ENCODE data around the gene SLC49A4. TPM values are rescaled to one million over a fixed set of nuclear protein-coding genes. Genes with fewer than 3 reads are reported as not detected.

The SLC49A4 gene
- total and polyA plus RNA-seq, 3 experiments from 2014 or later: 1.6 to 2.3 (median 2.1) TPM

DNA sequence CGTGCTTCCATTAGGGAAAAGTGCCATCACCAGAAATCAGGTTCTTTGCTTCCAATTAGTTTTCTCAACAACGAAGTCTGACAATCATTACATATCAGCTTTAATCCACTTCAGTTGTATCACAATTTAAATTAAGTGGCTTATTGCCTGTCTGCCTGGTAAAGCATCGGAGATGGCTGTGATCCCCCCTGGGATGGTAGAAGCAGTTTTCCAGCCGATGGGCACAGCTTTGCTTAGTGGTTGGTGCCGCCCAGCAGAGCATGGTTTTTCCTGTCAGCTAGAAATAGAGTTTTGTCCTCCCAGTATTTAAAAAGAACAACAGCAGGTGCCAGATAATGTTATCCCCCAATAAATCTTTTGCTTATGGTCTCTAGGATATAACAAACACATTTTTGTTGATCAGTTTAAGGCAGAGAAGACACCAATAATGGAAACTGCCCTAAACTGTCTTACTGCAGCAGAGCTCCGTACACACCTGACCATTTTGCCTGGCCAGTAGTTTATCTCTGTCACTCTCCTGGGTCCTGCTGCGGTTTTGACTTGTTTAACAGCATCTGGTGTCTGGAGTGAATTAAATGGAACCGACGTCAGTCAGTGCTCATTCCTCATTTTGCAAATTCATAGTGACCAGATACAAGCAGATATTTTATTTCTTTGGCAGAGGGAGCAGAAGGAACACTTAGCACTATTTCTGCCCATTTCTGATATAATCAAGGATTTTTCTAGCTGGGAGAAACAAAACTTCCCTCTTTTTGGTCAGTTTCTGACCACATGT lies 79.1 kb downstream of the SLC49A4 start:
- Mint-ChIP-seq H3K4me1 (peaks cover 16 to 21% (median 19%) of the 10 kb centered on the region in 3 donors), H3K4me3 (no peak overlapping the region), H3K9me3 (peaks cover 0 to 7% (median 0%) of the 10 kb centered on the region in 5 donors), H3K27me3 (no peaks in the 10 kb centered on the region), H3K36me3 (peaks cover 10 to 28% (median 14%) of the 10 kb centered on the region in 3 donors), H3K27ac (no peak overlapping the region)
- Histone ChIP-seq H3K27me3 (ENCODE audit: insufficient read depth, low read length, poor library complexity, severe bottlenecking) (no peaks in the 10 kb centered on the region), H3K4me3 (ENCODE audit: low read length) (no peak overlapping the region), H3K4me1 (ENCODE audit: insufficient read depth, low read length) (peaks cover 8% of the 10 kb centered on the region), H3K9me3 (ENCODE audit: low read length) (no peaks in the 10 kb centered on the region), H3K36me3 (ENCODE audit: insufficient read depth, low read length) (no peaks in the 10 kb centered on the region), H3K27ac (ENCODE audit: low read depth, low read length) (no peak overlapping the region)
- ChIA-PET CTCF (no interaction called here), POLR2A (no interaction called here)
- DNase-seq: no peak

DNA sequence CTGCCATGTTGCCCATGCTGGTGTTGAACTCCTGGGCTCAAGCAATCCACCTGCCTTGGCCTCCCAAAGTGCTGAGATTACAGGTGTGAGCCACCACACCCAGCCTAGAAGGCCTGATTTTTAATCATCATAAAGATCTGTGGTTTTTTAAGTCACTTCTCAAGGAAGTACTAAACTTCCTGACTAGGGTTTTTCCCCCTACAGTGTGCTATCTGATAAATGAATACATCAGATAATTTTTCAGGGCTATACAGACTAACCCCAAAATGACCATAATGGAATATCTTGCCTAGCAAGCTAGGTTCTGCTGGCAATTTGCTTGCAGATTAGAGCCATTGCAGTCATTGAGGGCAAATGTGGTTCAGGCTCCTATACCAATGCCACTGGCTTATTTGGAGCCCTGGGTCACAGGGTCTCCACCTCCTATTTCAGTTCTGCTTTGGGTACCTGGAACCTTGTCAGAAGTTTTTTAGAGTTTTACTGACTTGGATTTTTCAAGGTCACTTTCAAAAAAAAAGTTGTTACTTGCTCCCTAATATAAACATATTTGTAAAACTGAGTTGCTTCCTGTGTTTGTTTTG lies 80.8 kb downstream of the SLC49A4 start:
- ChIA-PET CTCF (no interaction called here), POLR2A (no interaction called here)
- peaks cover 8% of the 10 kb centered on the region for H3K4me1 ChIP-seq (ENCODE audit: insufficient read depth, low read length)
- peak overlapping the region in 1 of 7 donors; percentile 16 for H3K4me3 Mint-ChIP-seq
- H3K27me3 ChIP-seq (ENCODE audit: insufficient read depth, low read length, poor library complexity, severe bottlenecking): no peaks in the 10 kb centered on the region
- H3K27ac Mint-ChIP-seq: peak overlapping the region in 2 of 8 donors; percentile 41 to 53
- H3K27ac ChIP-seq (ENCODE audit: low read depth, low read length): no peak overlapping the region
- H3K9me3 Mint-ChIP-seq: peaks cover 0 to 7% (median 0%) of the 10 kb centered on the region in 5 donors
- peaks cover 10 to 40% (median 20%) of the 10 kb centered on the region in 3 donors for H3K36me3 Mint-ChIP-seq
- H3K4me3 ChIP-seq (ENCODE audit: low read length): no peak overlapping the region
- DNase-seq: no peak
- H3K9me3 ChIP-seq (ENCODE audit: low read length): no peaks in the 10 kb centered on the region
- H3K4me1 Mint-ChIP-seq: peaks cover 16 to 21% (median 19%) of the 10 kb centered on the region in 3 donors
- H3K36me3 ChIP-seq (ENCODE audit: insufficient read depth, low read length): no peaks in the 10 kb centered on the region
- H3K27me3 Mint-ChIP-seq: no peaks in the 10 kb centered on the region

DNA sequence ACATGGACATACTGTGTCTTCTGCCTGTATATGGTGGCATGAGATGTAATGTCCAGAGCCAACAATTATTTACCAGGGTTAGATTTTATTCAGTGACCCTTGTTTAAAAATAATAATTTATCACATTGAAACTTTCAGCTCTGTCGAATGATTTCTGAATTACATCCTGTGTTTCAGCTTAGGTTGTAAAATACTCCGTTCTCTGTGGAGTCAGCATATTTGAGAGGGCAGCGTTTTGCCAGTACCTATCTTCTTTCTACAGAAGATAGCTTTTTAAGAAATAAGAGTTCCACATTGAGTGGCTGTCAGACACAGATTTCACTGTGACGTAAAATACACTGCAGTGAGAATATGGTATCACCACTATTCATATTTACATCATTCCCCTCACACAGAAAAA lies 85.3 kb downstream of the SLC49A4 start:
- H3K36me3 ChIP-seq (ENCODE audit: insufficient read depth, low read length): no peaks in the 10 kb centered on the region
- peaks cover 7% of the 10 kb centered on the region for H3K4me1 ChIP-seq (ENCODE audit: insufficient read depth, low read length)
- CTCF ChIA-PET: no interaction called here
- no peaks in the 10 kb centered on the region for H3K9me3 ChIP-seq (ENCODE audit: low read length)
- H3K27me3 ChIP-seq (ENCODE audit: insufficient read depth, low read length, poor library complexity, severe bottlenecking): no peaks in the 10 kb centered on the region
- peaks cover 6 to 29% (median 20%) of the 10 kb centered on the region in 3 donors for H3K36me3 Mint-ChIP-seq
- H3K4me1 Mint-ChIP-seq: peaks cover 9 to 14% (median 14%) of the 10 kb centered on the region in 3 donors
- no peak overlapping the region for H3K4me3 Mint-ChIP-seq
- POLR2A ChIA-PET: no interaction called here
- H3K27me3 Mint-ChIP-seq: no peaks in the 10 kb centered on the region
- no peak for DNase-seq
- peaks cover 0 to 2% (median 0%) of the 10 kb centered on the region in 5 donors for H3K9me3 Mint-ChIP-seq
- no peak overlapping the region for H3K4me3 ChIP-seq (ENCODE audit: low read length)
- H3K27ac ChIP-seq (ENCODE audit: low read depth, low read length): no peak overlapping the region
- H3K27ac Mint-ChIP-seq: peak overlapping the region in 1 of 8 donors; percentile 29

DNA sequence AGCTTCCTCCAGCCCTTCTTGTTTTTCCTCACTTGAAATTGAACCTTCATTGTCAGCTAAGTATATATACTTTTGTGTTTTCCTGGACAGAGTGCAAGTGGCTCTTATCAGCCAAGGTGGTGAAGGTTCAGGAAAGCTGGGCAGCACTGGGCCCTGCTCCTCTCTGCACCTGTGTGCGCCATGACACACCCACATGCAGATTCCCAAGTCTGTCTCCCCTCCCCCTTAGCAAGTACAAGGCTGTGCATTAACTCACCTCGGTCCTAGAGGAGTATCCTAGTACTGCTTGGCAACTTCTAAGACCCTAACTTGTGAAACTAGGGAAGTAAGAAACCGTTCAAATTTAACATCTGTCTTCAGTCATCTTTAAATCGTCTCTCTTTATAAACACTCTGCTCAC lies 85.8 kb downstream of the SLC49A4 start:
- Mint-ChIP-seq H3K27ac (peak overlapping the region in 1 of 8 donors; percentile 29), H3K36me3 (peaks cover 1 to 27% (median 19%) of the 10 kb centered on the region in 3 donors), H3K4me3 (no peak overlapping the region), H3K4me1 (peaks cover 6 to 10% (median 9%) of the 10 kb centered on the region in 3 donors), H3K27me3 (no peaks in the 10 kb centered on the region), H3K9me3 (no peaks in the 10 kb centered on the region)
- H3K9me3 ChIP-seq (ENCODE audit: low read length): no peaks in the 10 kb centered on the region
- H3K36me3 ChIP-seq (ENCODE audit: insufficient read depth, low read length): no peaks in the 10 kb centered on the region
- no peak for DNase-seq
- H3K4me1 ChIP-seq (ENCODE audit: insufficient read depth, low read length): peaks cover 3% of the 10 kb centered on the region
- CTCF ChIA-PET: no interaction called here
- no peaks in the 10 kb centered on the region for H3K27me3 ChIP-seq (ENCODE audit: insufficient read depth, low read length, poor library complexity, severe bottlenecking)
- no peak overlapping the region for H3K27ac ChIP-seq (ENCODE audit: low read depth, low read length)
- no peak overlapping the region for H3K4me3 ChIP-seq (ENCODE audit: low read length)
- POLR2A ChIA-PET: no interaction called here

DNA sequence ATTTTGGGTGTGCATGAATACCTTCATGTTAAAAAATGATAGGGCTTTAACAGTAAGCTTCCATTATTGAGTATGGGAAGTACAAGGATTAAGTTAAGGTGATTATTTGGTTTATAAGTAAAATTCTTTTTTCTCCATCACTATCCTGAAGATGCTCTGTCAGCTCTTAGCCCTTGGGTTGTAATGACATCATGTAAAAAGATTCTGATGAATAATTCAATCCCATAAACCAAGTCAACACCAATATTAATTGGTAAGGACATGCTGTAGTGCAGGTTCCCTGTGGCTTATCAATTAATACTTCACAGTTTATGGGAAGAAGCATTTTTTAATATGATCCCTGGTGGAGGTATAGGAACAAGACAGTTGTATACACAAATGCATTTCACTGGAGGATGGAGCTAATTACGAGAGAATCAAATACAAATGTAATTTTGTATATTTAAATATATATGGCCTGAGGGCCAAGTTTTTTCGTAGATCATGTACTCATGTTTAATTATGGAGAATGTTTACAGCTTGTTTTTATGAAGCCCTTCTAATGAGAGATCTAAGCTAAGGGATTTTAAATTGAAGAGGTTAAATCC lies 87.6 kb downstream of the SLC49A4 start:
- ChIA-PET POLR2A (no interaction called here), CTCF (interaction anchor here (1.6 kb wide), 1 partner anchor 24 kb away, joined by 4 read pairs; no protein-coding TSS in a partner anchor)
- H3K4me3 Mint-ChIP-seq: no peak overlapping the region

DNA sequence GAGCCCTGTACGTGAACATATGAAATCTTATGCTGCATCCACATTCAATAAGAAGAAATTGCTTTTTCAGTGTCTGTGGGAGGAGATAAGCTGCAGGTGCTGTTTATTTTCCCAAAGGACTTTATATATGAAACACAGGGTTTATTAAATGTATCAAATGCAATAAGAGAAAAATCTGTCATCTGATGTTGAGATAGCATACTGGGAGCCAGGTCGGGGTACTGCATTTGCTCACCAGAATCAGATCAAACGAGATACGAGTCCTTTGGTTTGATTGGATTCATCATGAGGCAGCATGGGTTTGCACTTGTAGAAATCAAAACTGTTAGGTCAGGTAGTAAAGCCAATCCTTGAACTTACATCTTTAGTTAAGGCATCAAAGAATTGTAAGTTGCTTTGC lies 91.4 kb downstream of the SLC49A4 start:
- Mint-ChIP-seq H3K4me3 (no peak overlapping the region), H3K27ac (no peak overlapping the region), H3K27me3 (no peaks in the 10 kb centered on the region), H3K4me1 (peaks cover 0 to 4% (median 3%) of the 10 kb centered on the region in 3 donors), H3K9me3 (no peaks in the 10 kb centered on the region), H3K36me3 (peaks cover 0 to 15% (median 9%) of the 10 kb centered on the region in 3 donors)
- POLR2A ChIA-PET: no interaction called here
- Histone ChIP-seq H3K27me3 (ENCODE audit: insufficient read depth, low read length, poor library complexity, severe bottlenecking) (no peaks in the 10 kb centered on the region), H3K4me3 (ENCODE audit: low read length) (no peak overlapping the region), H3K27ac (ENCODE audit: low read depth, low read length) (no peak overlapping the region), H3K36me3 (ENCODE audit: insufficient read depth, low read length) (no peaks in the 10 kb centered on the region), H3K9me3 (ENCODE audit: low read length) (no peaks in the 10 kb centered on the region), H3K4me1 (ENCODE audit: insufficient read depth, low read length) (no peaks in the 10 kb centered on the region)
- no peak for DNase-seq
- CTCF ChIA-PET: no interaction called here

More for the DNA sequence above, 87.6 kb downstream of the SLC49A4 start:
- Mint-ChIP-seq H3K36me3 (peaks cover 0 to 27% (median 23%) of the 10 kb centered on the region in 3 donors), H3K4me1 (no peaks in the 10 kb centered on the region), H3K9me3 (no peaks in the 10 kb centered on the region), H3K27ac (no peak overlapping the region), H3K27me3 (no peaks in the 10 kb centered on the region)
- H3K36me3 ChIP-seq (ENCODE audit: insufficient read depth, low read length): no peaks in the 10 kb centered on the region
- DNase-seq: no peak
- H3K9me3 ChIP-seq (ENCODE audit: low read length): no peaks in the 10 kb centered on the region
- H3K27me3 ChIP-seq (ENCODE audit: insufficient read depth, low read length, poor library complexity, severe bottlenecking): no peaks in the 10 kb centered on the region
- H3K4me1 ChIP-seq (ENCODE audit: insufficient read depth, low read length): no peaks in the 10 kb centered on the region
- no peak overlapping the region for H3K4me3 ChIP-seq (ENCODE audit: low read length)
- no peak overlapping the region for H3K27ac ChIP-seq (ENCODE audit: low read depth, low read length)

DNA sequence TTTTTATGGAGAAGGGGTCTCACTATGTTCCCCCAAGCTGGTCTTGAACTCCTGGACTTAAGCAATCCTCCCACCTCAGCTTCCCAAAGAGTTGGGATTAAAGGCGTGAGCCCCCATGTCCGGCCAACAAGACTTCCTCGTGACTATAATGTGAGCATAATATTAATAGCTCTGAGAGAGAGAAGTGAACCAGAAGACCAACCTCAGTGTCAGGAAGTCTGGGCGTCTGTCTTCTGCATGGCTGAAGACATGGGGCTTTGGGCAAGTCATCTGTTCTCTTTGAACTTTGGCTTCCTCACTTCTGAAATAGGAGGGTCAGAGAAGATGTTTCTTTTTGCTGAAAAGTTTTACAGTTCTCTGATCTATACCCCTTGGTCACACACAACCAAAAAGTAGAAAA lies 92.1 kb downstream of the SLC49A4 start:
- ChIA-PET POLR2A (no interaction called here), CTCF (no interaction called here)
- peaks cover 0 to 4% (median 3%) of the 10 kb centered on the region in 3 donors for H3K4me1 Mint-ChIP-seq
- H3K36me3 Mint-ChIP-seq: peaks cover 0 to 10% (median 2%) of the 10 kb centered on the region in 3 donors
- H3K36me3 ChIP-seq (ENCODE audit: insufficient read depth, low read length): no peaks in the 10 kb centered on the region
- H3K27ac ChIP-seq (ENCODE audit: low read depth, low read length): no peak overlapping the region
- no peaks in the 10 kb centered on the region for H3K4me1 ChIP-seq (ENCODE audit: insufficient read depth, low read length)
- H3K27me3 Mint-ChIP-seq: no peaks in the 10 kb centered on the region
- no peak overlapping the region for H3K4me3 Mint-ChIP-seq
- DNase-seq: no peak
- no peaks in the 10 kb centered on the region for H3K27me3 ChIP-seq (ENCODE audit: insufficient read depth, low read length, poor library complexity, severe bottlenecking)
- H3K9me3 ChIP-seq (ENCODE audit: low read length): no peaks in the 10 kb centered on the region
- H3K27ac Mint-ChIP-seq: no peak overlapping the region
- no peak overlapping the region for H3K4me3 ChIP-seq (ENCODE audit: low read length)
- no peaks in the 10 kb centered on the region for H3K9me3 Mint-ChIP-seq

DNA sequence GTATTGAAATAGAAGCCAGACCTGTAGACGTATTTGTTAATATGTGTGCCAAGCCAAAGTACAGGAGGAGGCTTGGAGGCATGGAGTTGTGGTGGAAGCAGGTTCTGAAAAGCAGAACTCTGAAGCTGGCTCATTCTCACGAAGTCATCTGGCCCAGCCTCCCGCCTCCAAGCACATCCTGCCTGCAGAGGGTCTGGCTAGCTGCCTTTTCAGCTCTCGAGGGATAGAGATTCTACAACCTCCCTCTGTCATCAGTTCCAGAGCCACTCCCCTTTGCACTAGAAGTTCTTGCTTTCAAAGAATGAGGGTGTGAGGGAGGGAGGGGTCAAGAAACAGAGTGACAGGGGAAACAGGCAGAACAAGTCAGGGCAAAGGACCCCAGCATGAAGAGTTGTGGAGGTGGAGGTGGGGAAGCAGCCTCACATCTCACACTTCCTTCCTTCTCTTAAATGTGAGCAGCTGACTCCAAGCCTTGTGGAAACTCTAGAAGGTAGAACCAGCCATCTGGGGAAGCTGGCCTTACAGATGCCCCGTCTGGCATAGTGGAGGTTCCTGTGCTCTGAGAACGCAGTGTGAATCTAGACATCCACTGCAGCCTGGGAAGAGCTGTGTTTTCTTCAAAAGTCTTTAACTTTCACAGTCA lies 95.3 kb downstream of the SLC49A4 start:
- Mint-ChIP-seq H3K27me3 (no peaks in the 10 kb centered on the region), H3K9me3 (no peaks in the 10 kb centered on the region), H3K4me1 (peaks cover 12 to 14% (median 12%) of the 10 kb centered on the region in 3 donors), H3K27ac (no peak overlapping the region), H3K36me3 (peaks cover 0 to 8% (median 0%) of the 10 kb centered on the region in 3 donors), H3K4me3 (no peak overlapping the region)
- Histone ChIP-seq H3K4me3 (ENCODE audit: low read length) (no peak overlapping the region), H3K36me3 (ENCODE audit: insufficient read depth, low read length) (no peaks in the 10 kb centered on the region), H3K27ac (ENCODE audit: low read depth, low read length) (no peak overlapping the region), H3K9me3 (ENCODE audit: low read length) (no peaks in the 10 kb centered on the region), H3K4me1 (ENCODE audit: insufficient read depth, low read length) (no peaks in the 10 kb centered on the region), H3K27me3 (ENCODE audit: insufficient read depth, low read length, poor library complexity, severe bottlenecking) (no peaks in the 10 kb centered on the region)
- ChIA-PET CTCF (no interaction called here), POLR2A (no interaction called here)
- DNase-seq: no peak

All from CD8-positive, alpha-beta memory T cell (primary cell).